Neuronal stem cell (in vitro differentiated cells): ENCODE measurements around the gene TSHZ3.

Experiments
- DNase-seq: peaks from one replicate; pipeline ENCODE4 v3.0.0-alpha.2; 2013; ENCODE audit warnings: low spot score
- H2AFZ ChIP-seq: one replicate; pipeline ENCODE4 v1.6.1; 2013; ENCODE audit warnings: mild to moderate bottlenecking, low read length, inconsistent platforms
- H2AK5ac ChIP-seq: 2 replicates; pipeline ENCODE4 v1.6.1; 2013; ENCODE audit warnings: low read depth, mild to moderate bottlenecking, inconsistent platforms, low read length, moderate library complexity, mixed read lengths
- H2BK120ac ChIP-seq: 2 replicates; pipeline ENCODE4 v1.6.1; 2013; ENCODE audit warnings: low read depth, mild to moderate bottlenecking, inconsistent platforms, low read length, moderate library complexity, mixed read lengths
- H2BK12ac ChIP-seq: one replicate; pipeline ENCODE4 v1.6.1; 2013; ENCODE audit warnings: low read length, inconsistent platforms
- H2BK15ac ChIP-seq: 2 replicates; pipeline ENCODE4 v1.6.1; 2013; ENCODE audit warnings: mild to moderate bottlenecking, low read length, inconsistent platforms, mixed read lengths
- H2BK5ac ChIP-seq: one replicate; pipeline ENCODE4 v1.6.1; 2013; ENCODE audit warnings: inconsistent platforms, mild to moderate bottlenecking, low read length, moderate library complexity
- H3K14ac ChIP-seq: one replicate; pipeline ENCODE4 v1.6.1; 2013; ENCODE audit warnings: low read length, inconsistent platforms
- H3K18ac ChIP-seq: 2 replicates; pipeline ENCODE4 v1.6.1; 2013; ENCODE audit warnings: low read length, inconsistent platforms
- H3K23ac ChIP-seq: 2 replicates; pipeline ENCODE4 v1.6.1; 2013; ENCODE audit warnings: low read depth, mild to moderate bottlenecking, mixed read lengths, low read length, inconsistent platforms; ENCODE audit not compliant: poor library complexity
- H3K27ac ChIP-seq: replicated peaks from 3 replicates; pipeline ENCODE4 v1.5.1; 2013; ENCODE audit warnings: low read length, inconsistent platforms
- H3K27me3 ChIP-seq, 3 experiments: 2 replicates each; pipeline ENCODE4 v1.6.1; 2013; ENCODE audit warnings: low read length in 3 of 3, mild to moderate bottlenecking in 2 of 3, inconsistent platforms in 1 of 3, low read depth in 1 of 3, mixed read lengths in 1 of 3, moderate library complexity in 1 of 3; ENCODE audit not compliant: control insufficient read depth in 3 of 3, insufficient read depth in 3 of 3
- H3K36me3 ChIP-seq, 2 donors: replicated peaks in 1 of 2; 2 replicates each; pipeline ENCODE4 v1.6.1; 2013; ENCODE audit warnings: low read length in 2 of 2; ENCODE audit not compliant: control insufficient read depth in 2 of 2, insufficient read depth in 2 of 2
- H3K4ac ChIP-seq: 2 replicates; pipeline ENCODE4 v1.6.1; 2013; ENCODE audit warnings: inconsistent platforms, mild to moderate bottlenecking, low read length, moderate library complexity
- H3K4me1 ChIP-seq, 2 donors: 1 replicate in 1 of 2; 2 replicates in 1 of 2; pipeline ENCODE4 v1.6.1; 2013; ENCODE audit warnings: low read length in 2 of 2, low read depth in 1 of 2; ENCODE audit not compliant: control insufficient read depth in 2 of 2, insufficient read depth in 1 of 2
- H3K4me2 ChIP-seq: one replicate; pipeline ENCODE4 v1.6.1; 2013; ENCODE audit warnings: mild to moderate bottlenecking, low read length, inconsistent platforms; ENCODE audit not compliant: insufficient read depth, poor library complexity, severe bottlenecking
- H3K4me3 ChIP-seq, 2 donors: 2 replicates each; pipeline ENCODE4 v1.5.1; 2013; ENCODE audit warnings: low read length in 2 of 2, mild to moderate bottlenecking in 2 of 2, inconsistent platforms in 1 of 2, moderate library complexity in 1 of 2
- H3K79me1 ChIP-seq: one replicate; pipeline ENCODE4 v1.6.1; 2013; ENCODE audit warnings: low read depth, mild to moderate bottlenecking, inconsistent platforms, low read length, moderate library complexity
- H3K9ac ChIP-seq: one replicate; pipeline ENCODE4 v1.6.1; 2013; ENCODE audit warnings: mild to moderate bottlenecking, low read depth, low read length, inconsistent platforms; ENCODE audit not compliant: poor library complexity
- H3K9me3 ChIP-seq, 2 donors: replicated peaks in 1 of 2; 2 replicates each; pipeline versions ENCODE3 to v1.6.1; 2013; ENCODE audit warnings: low read length in 2 of 2, mild to moderate bottlenecking in 2 of 2, inconsistent platforms in 1 of 2, low read depth in 1 of 2, mixed read lengths in 1 of 2, moderate library complexity in 1 of 2; ENCODE audit not compliant: control insufficient read depth in 2 of 2, insufficient read depth in 1 of 2
- H4K8ac ChIP-seq: one replicate; pipeline ENCODE4 v1.6.1; 2013; ENCODE audit warnings: low read depth, mild to moderate bottlenecking, inconsistent platforms, low read length, moderate library complexity
- H4K91ac ChIP-seq: one replicate; pipeline ENCODE4 v1.6.1; 2013; ENCODE audit warnings: low read length, low read depth, mild to moderate bottlenecking, inconsistent platforms; ENCODE audit not compliant: poor library complexity
- WGBS, 2 donors: extraction: QIAGEN DNeasy Blood & Tissue Kit; methylation state at CpG; one replicate each; pipeline ENCODE4 v1.1.7; 2013; ENCODE audit warnings: missing lambda C conversion rate in 2 of 2, mixed read lengths in 1 of 2; ENCODE audit not compliant: insufficient read length in 2 of 2, insufficient replicate concordance in 1 of 2; ENCODE audit errors: extremely low coverage in 2 of 2; 5-methylcytosine and 5-hydroxymethylcytosine counted together

TSHZ3 gene

GRCh38 chr19:31386806-31387205 is 37.6 kb upstream of the TSHZ3 start:
- Histone ChIP-seq H3K9ac (no peak overlapping the region), H2BK120ac (no peak overlapping the region), H3K4me1 (peaks cover 5 to 12% of the 10 kb centered on the region in 2 donors), H2AK5ac (no peak overlapping the region), H3K27ac (no peak overlapping the region), H4K91ac (no peak overlapping the region), H2AFZ (no peak overlapping the region), H2BK15ac (no peak overlapping the region), H3K4ac (no peak overlapping the region), H4K8ac (no peak overlapping the region), H3K18ac (no peak overlapping the region), H3K9me3 (no peaks in the 10 kb centered on the region), H2BK12ac (no peak overlapping the region), H3K36me3 (no peaks in the 10 kb centered on the region), H3K14ac (peak overlapping the region; percentile 59), H2BK5ac (no peak overlapping the region), H3K23ac (no peak overlapping the region), H3K27me3 (peaks cover 0 to 35% (median 0%) of the 10 kb centered on the region in 3 experiments), H3K4me2 (no peak overlapping the region), H3K79me1 (no peaks in the 10 kb centered on the region), H3K4me3 (no peak overlapping the region)
- DNase-seq: no peak
- WGBS, 2 donors: no CpG with 5 or more reads among the region's 8 CpGs

GRCh38 chr19:31385744-31386143 is 36.5 kb upstream of the TSHZ3 start:
- Histone ChIP-seq H3K4me3 (no peak overlapping the region), H2BK5ac (no peak overlapping the region), H3K9me3 (peaks cover 0 to 1% of the 10 kb centered on the region in 2 donors), H3K4ac (no peak overlapping the region), H3K79me1 (no peaks in the 10 kb centered on the region), H3K4me1 (peaks cover 5 to 12% of the 10 kb centered on the region in 2 donors), H3K18ac (peak overlapping the region; percentile 44), H3K14ac (no peak overlapping the region), H2BK120ac (no peak overlapping the region), H4K8ac (no peak overlapping the region), H2AFZ (no peak overlapping the region), H2BK12ac (no peak overlapping the region), H2AK5ac (no peak overlapping the region), H3K27me3 (peaks cover 0 to 34% (median 0%) of the 10 kb centered on the region in 3 experiments), H3K9ac (no peak overlapping the region), H4K91ac (no peak overlapping the region), H3K27ac (no peak overlapping the region), H3K36me3 (no peaks in the 10 kb centered on the region), H3K4me2 (no peak overlapping the region), H2BK15ac (no peak overlapping the region), H3K23ac (no peak overlapping the region)
- WGBS, 2 donors: no CpG with 5 or more reads among the region's 1 CpG
- DNase-seq: no peak

GRCh38 chr19:31383553-31383952 is 34.3 kb upstream of the TSHZ3 start:
- Histone ChIP-seq H3K79me1 (no peaks in the 10 kb centered on the region), H3K14ac (no peak overlapping the region), H2AFZ (no peak overlapping the region), H3K9me3 (peaks cover 0 to 1% of the 10 kb centered on the region in 2 donors), H2BK5ac (no peak overlapping the region), H3K23ac (no peak overlapping the region), H2AK5ac (no peak overlapping the region), H2BK120ac (no peak overlapping the region), H3K4me3 (no peak overlapping the region), H3K4me1 (peaks cover 5 to 9% of the 10 kb centered on the region in 2 donors), H4K8ac (no peak overlapping the region), H2BK15ac (no peak overlapping the region), H3K27me3 (peaks cover 0 to 20% (median 0%) of the 10 kb centered on the region in 3 experiments), H3K4me2 (no peak overlapping the region), H3K27ac (no peak overlapping the region), H2BK12ac (no peak overlapping the region), H4K91ac (no peak overlapping the region), H3K9ac (no peak overlapping the region), H3K4ac (no peak overlapping the region), H3K36me3 (no peaks in the 10 kb centered on the region), H3K18ac (no peak overlapping the region)
- no CpG with 5 or more reads among the region's 1 CpG for WGBS, 2 donors
- no peak for DNase-seq

GRCh38 chr19:31380854-31381253 is 31.6 kb upstream of the TSHZ3 start:
- H3K9me3 ChIP-seq: peaks cover 0 to 1% of the 10 kb centered on the region in 2 donors
- no peak overlapping the region for H2BK5ac ChIP-seq
- no peak overlapping the region for H3K4me3 ChIP-seq
- H3K79me1 ChIP-seq: no peaks in the 10 kb centered on the region
- DNase-seq: no peak
- H3K4me1 ChIP-seq: no peaks in the 10 kb centered on the region
- no peak overlapping the region for H3K23ac ChIP-seq
- H3K4me2 ChIP-seq: no peak overlapping the region
- H3K36me3 ChIP-seq: no peaks in the 10 kb centered on the region
- H3K9ac ChIP-seq: no peak overlapping the region
- no peak overlapping the region for H3K27ac ChIP-seq
- no peak overlapping the region for H2BK12ac ChIP-seq
- H3K27me3 ChIP-seq: peaks cover 0 to 8% (median 0%) of the 10 kb centered on the region in 3 experiments
- H4K8ac ChIP-seq: no peak overlapping the region
- H4K91ac ChIP-seq: no peak overlapping the region
- H3K14ac ChIP-seq: no peak overlapping the region
- H2AFZ ChIP-seq: no peak overlapping the region
- no peak overlapping the region for H3K4ac ChIP-seq
- no peak overlapping the region for H2BK120ac ChIP-seq
- no peak overlapping the region for H2AK5ac ChIP-seq
- no CpG with 5 or more reads among the region's 6 CpGs for WGBS, 2 donors
- H2BK15ac ChIP-seq: no peak overlapping the region
- H3K18ac ChIP-seq: no peak overlapping the region
